Endodermal cell (in vitro differentiated cells): ENCODE results near the gene TMEM62. TPM values are rescaled to one million over a fixed set of nuclear protein-coding genes. Genes with fewer than 3 reads are reported as not detected.
"Not testable (repeated sequence)": the region's sequence is repeated elsewhere in the genome, so short reads cannot be mapped to it uniquely, and the experiment has no call there.

Experiments
- DNase-seq: peaks from one replicate; pipeline ENCODE4 v3.0.0-alpha.2; 2017
- H3K27ac ChIP-seq: 2 replicates; pipeline ENCODE4 v1.5.1; 2013; ENCODE audit warnings: mild to moderate bottlenecking, low read depth, low read length, moderate library complexity
- H3K27me3 ChIP-seq: 2 replicates; pipeline ENCODE4 v1.6.1; 2013; ENCODE audit warnings: mild to moderate bottlenecking, low read length, moderate library complexity; ENCODE audit not compliant: insufficient read depth, control insufficient read depth, poor library complexity, severe bottlenecking
- H3K36me3 ChIP-seq: 2 replicates; pipeline ENCODE4 v1.7.0; 2013; ENCODE audit warnings: mild to moderate bottlenecking, low read length, moderate library complexity; ENCODE audit not compliant: control insufficient read depth, insufficient read depth
- H3K4me1 ChIP-seq: one replicate; pipeline ENCODE4 v1.7.0; 2013; ENCODE audit warnings: low read length; ENCODE audit not compliant: control insufficient read depth, insufficient read depth
- H3K4me3 ChIP-seq: 2 replicates; pipeline ENCODE4 v1.5.1; 2013; ENCODE audit warnings: mild to moderate bottlenecking, low read length, moderate library complexity
- H3K9ac ChIP-seq: 2 replicates; pipeline ENCODE4 v1.6.1; 2013; ENCODE audit warnings: mild to moderate bottlenecking, low read length, moderate library complexity; ENCODE audit not compliant: poor library complexity, severe bottlenecking; ENCODE audit errors: extremely low read depth
- H3K9me3 ChIP-seq: 2 replicates; pipeline ENCODE4 v1.6.1; 2013; ENCODE audit warnings: mild to moderate bottlenecking, low read length, moderate library complexity; ENCODE audit not compliant: control insufficient read depth
- H3K27ac Mint-ChIP-seq: 2 replicates; pipeline ENCODE4 v1.8.0; 2020; ENCODE audit warnings: mixed read lengths
- H3K27me3 Mint-ChIP-seq: 2 replicates; pipeline ENCODE4 v1.8.0; 2021; ENCODE audit warnings: mild to moderate bottlenecking, mixed read lengths; ENCODE audit not compliant: insufficient read depth
- H3K36me3 Mint-ChIP-seq: 2 replicates; pipeline ENCODE4 v1.8.0; 2020; ENCODE audit warnings: low read depth, mixed read lengths
- H3K4me1 Mint-ChIP-seq: 2 replicates; pipeline ENCODE4 v1.8.0; 2020; ENCODE audit warnings: mixed read lengths
- H3K4me3 Mint-ChIP-seq: 2 replicates; pipeline ENCODE4 v1.8.0; 2020; ENCODE audit warnings: mild to moderate bottlenecking, moderate library complexity, mixed read lengths
- H3K9me3 Mint-ChIP-seq: 2 replicates; pipeline ENCODE4 v1.8.0; 2020; ENCODE audit warnings: mild to moderate bottlenecking, mixed read lengths
- WGBS, 2 experiments: methylation state at CpG; one replicate each; pipeline versions ENCODE4 v1.1.5 to v1.1.7; 2013; ENCODE audit warnings: missing lambda C conversion rate in 2 of 2, mixed read lengths in 1 of 2; ENCODE audit not compliant: insufficient coverage in 1 of 2, insufficient read length in 1 of 2; 5-methylcytosine and 5-hydroxymethylcytosine counted together
- total RNA-seq, 2 donors: library from RNA; stranded (reverse); fragmentation: NEBNext Ultra II Directional in 1 of 2; extraction: Animal tissue kit (Norgen Biotek cat#: 25700) in 1 of 2; gene quantifications; 2 replicates in 1 of 2; 3 replicates in 1 of 2; pipeline ENCODE4 v1.2.1, GENCODE V29; 2021
- TF ChIP-seq, protein P1 (sequence below): fragments of 200-600 bp; sonication (generic); conservative IDR thresholded peaks from 2 replicates; pipeline ENCODE4 v1.5.0; 2021; ENCODE audit warnings: antibody characterized with exemption, mild to moderate bottlenecking

The TMEM62 gene
- total RNA-seq, 2 donors from 2014 or later, result 8.1 to 10.2 TPM

DNA sequence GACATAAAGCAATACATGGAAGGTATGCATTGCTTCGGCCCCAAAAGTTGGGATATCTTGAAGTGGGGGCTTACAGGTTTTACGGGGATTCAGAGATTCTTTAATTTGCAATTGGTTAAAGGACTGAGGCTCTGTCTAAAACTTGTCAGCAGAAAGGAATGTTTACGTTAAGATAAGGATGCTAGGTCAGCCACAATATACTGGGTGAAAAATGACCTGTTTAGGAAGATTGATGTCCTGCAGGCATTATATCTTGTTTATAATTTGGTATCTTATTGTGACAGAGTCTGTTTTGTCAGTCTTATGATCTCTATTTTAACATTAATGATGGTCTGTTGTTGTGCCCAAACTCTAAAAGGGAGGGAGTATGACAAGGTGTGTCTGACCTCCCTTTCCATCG, 36.5 kb downstream of the TMEM62 start:
- 87% methylated on average over 3 to 4 of the region's 4 CpGs for WGBS, 2 experiments
- H3K4me1 ChIP-seq, result no peaks in the 10 kb centered on the region
- Mint-ChIP-seq H3K9me3 (peaks cover 39% of the 10 kb centered on the region), H3K4me1 (no peaks in the 10 kb centered on the region), H3K4me3 (no peak overlapping the region), H3K27me3 (no peaks in the 10 kb centered on the region), H3K36me3 (peaks cover 64% of the 10 kb centered on the region), H3K27ac (no peak overlapping the region)
- no peak for DNase-seq
- H3K9ac ChIP-seq, result no peak overlapping the region
- no peaks in the 10 kb centered on the region for H3K27me3 ChIP-seq
- H3K9me3 ChIP-seq, result peaks cover 41% of the 10 kb centered on the region
- TF ChIP-seq, protein P1, sequence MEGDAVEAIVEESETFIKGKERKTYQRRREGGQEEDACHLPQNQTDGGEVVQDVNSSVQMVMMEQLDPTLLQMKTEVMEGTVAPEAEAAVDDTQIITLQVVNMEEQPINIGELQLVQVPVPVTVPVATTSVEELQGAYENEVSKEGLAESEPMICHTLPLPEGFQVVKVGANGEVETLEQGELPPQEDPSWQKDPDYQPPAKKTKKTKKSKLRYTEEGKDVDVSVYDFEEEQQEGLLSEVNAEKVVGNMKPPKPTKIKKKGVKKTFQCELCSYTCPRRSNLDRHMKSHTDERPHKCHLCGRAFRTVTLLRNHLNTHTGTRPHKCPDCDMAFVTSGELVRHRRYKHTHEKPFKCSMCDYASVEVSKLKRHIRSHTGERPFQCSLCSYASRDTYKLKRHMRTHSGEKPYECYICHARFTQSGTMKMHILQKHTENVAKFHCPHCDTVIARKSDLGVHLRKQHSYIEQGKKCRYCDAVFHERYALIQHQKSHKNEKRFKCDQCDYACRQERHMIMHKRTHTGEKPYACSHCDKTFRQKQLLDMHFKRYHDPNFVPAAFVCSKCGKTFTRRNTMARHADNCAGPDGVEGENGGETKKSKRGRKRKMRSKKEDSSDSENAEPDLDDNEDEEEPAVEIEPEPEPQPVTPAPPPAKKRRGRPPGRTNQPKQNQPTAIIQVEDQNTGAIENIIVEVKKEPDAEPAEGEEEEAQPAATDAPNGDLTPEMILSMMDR, result no peak
- H3K27ac ChIP-seq, result no peak overlapping the region
- H3K36me3 ChIP-seq, result peaks cover 36% of the 10 kb centered on the region
- H3K4me3 ChIP-seq, result no peak overlapping the region

DNA sequence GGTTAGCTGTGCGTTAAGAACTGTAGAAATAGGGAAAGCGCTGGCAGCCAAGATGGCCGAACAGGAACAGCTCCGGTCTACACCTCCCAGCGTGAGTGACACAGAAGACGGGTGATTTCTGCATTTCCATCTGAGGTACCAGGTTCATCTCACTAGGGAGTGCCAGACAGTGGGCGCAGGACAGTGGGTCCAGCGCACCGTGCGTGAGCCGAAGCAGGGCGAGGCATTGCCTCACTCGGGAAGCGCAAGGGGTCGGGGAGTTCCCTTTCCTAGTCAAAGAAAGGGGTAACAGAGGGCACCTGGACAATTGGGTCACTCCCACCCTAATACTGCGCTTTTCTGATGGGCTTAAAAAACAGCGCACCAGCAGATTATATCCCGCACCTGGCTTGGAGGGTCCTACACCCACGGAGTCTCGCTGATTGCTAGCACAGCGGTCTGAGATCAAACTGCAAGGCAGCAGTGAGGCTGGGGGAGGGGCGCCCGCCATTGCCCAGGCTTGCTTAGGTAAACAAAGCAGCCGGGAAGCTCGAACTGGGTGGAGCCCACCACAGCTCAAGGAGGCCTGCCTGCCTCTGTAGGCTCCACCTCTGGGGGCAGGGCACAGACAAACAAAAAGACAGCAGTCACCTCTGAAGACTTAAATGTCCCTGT, 42.4 kb downstream of the TMEM62 start:
- not testable (repeated sequence) for H3K4me3 Mint-ChIP-seq, H3K27ac ChIP-seq, H3K27ac Mint-ChIP-seq, H3K27me3 Mint-ChIP-seq, H3K4me1 Mint-ChIP-seq, H3K27me3 ChIP-seq, H3K9ac ChIP-seq, DNase-seq, H3K4me3 ChIP-seq, H3K4me1 ChIP-seq
- peaks cover 35% of the 10 kb centered on the region for H3K36me3 ChIP-seq
- H3K36me3 Mint-ChIP-seq, result peaks cover 45% of the 10 kb centered on the region
- WGBS, 2 experiments, result 96 to 99% methylated on average over 17 to 22 of the region's 25 CpGs
- H3K9me3 ChIP-seq, result peaks cover 39% of the 10 kb centered on the region
- peaks cover 41% of the 10 kb centered on the region for H3K9me3 Mint-ChIP-seq

DNA sequence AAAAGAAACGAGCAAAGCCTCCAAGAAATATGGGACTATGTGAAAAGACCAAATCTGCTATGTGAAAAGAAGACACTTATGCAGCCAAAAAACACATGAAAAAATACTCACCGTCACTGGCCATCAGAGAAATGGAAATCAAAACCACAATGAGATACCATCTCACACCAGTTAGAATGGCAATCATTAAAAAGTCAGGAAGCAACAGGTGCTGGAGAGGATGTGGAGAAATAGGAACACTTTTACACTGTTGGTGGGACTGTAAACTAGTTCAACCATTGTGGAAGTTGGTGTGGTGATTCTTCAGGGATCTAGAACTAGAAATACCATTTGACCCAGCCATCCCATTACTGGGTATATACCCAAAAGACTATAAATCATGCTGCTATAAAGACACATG, 43.8 kb downstream of the TMEM62 start:
- 100% methylated on average over 1 of the region's 2 CpGs; no CpG with 5 or more reads in 1 of the 2 experiments for WGBS, 2 experiments
- H3K27ac ChIP-seq, H3K9ac ChIP-seq, H3K4me3 Mint-ChIP-seq, H3K27me3 ChIP-seq, DNase-seq, H3K4me1 ChIP-seq, H3K27me3 Mint-ChIP-seq, H3K27ac Mint-ChIP-seq, H3K4me1 Mint-ChIP-seq, H3K4me3 ChIP-seq: not testable (repeated sequence)
- Histone ChIP-seq H3K36me3 (peaks cover 30% of the 10 kb centered on the region), H3K9me3 (peaks cover 32% of the 10 kb centered on the region)
- Mint-ChIP-seq H3K36me3 (peaks cover 40% of the 10 kb centered on the region), H3K9me3 (peaks cover 39% of the 10 kb centered on the region)

DNA sequence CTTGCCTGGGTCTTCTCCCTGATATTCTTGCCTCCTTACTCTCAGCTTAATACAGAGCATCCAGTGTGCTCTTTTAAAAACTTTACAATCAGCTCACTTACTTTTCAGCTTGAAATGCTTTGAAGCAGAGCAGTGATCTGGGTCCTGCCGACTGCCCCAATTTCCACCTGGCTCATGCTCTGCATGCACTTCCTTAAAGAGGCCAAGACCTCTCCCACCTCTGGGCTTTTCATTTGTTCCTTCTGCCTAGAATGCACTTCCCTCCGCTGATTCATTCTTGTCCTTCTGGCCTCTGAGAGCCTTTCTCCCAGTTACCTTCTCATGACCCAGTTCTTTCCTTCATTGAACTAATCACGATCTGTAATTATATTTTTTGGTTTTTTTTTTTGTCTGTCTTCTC, 49.9 kb downstream of the TMEM62 start:
- no peak overlapping the region for H3K4me3 Mint-ChIP-seq
- H3K9me3 Mint-ChIP-seq, result no peaks in the 10 kb centered on the region
- H3K36me3 Mint-ChIP-seq, result peaks cover 3% of the 10 kb centered on the region
- no peak overlapping the region for H3K27ac Mint-ChIP-seq
- no peak overlapping the region for H3K27ac ChIP-seq
- H3K4me1 Mint-ChIP-seq, result peaks cover 2% of the 10 kb centered on the region
- no peak overlapping the region for H3K9ac ChIP-seq
- no peaks in the 10 kb centered on the region for H3K27me3 Mint-ChIP-seq
- no peak for DNase-seq
- no peaks in the 10 kb centered on the region for H3K36me3 ChIP-seq
- no peaks in the 10 kb centered on the region for H3K9me3 ChIP-seq
- TF ChIP-seq, protein P1, result no peak
- peaks cover 2% of the 10 kb centered on the region for H3K4me1 ChIP-seq
- 80 to 85% methylated on average over 2 to 3 of the region's 3 CpGs for WGBS, 2 experiments
- H3K4me3 ChIP-seq, result no peak overlapping the region
- H3K27me3 ChIP-seq, result no peaks in the 10 kb centered on the region
